HG03039 (cell line): ENCODE measurements around the gene ENTPD2.

Experiments used
- ATAC-seq: cut with Tn5 transposase; IDR thresholded peaks from one replicate; pipeline ENCODE4 v1.9.1; 2021; ENCODE audit warnings: mild to moderate bottlenecking, moderate library complexity; ENCODE audit not compliant: unreplicated experiment

ENTPD2 gene

GRCh38 chr9:137031904-137032640 is 21.8 kb downstream of the ENTPD2 start, which contains the start of gene FUT7:
FUT7 (minus strand) TSS chr9:137032088; CDS start chr9:137031991, 97 bp downstream.
- no peak for ATAC-seq

DNA sequence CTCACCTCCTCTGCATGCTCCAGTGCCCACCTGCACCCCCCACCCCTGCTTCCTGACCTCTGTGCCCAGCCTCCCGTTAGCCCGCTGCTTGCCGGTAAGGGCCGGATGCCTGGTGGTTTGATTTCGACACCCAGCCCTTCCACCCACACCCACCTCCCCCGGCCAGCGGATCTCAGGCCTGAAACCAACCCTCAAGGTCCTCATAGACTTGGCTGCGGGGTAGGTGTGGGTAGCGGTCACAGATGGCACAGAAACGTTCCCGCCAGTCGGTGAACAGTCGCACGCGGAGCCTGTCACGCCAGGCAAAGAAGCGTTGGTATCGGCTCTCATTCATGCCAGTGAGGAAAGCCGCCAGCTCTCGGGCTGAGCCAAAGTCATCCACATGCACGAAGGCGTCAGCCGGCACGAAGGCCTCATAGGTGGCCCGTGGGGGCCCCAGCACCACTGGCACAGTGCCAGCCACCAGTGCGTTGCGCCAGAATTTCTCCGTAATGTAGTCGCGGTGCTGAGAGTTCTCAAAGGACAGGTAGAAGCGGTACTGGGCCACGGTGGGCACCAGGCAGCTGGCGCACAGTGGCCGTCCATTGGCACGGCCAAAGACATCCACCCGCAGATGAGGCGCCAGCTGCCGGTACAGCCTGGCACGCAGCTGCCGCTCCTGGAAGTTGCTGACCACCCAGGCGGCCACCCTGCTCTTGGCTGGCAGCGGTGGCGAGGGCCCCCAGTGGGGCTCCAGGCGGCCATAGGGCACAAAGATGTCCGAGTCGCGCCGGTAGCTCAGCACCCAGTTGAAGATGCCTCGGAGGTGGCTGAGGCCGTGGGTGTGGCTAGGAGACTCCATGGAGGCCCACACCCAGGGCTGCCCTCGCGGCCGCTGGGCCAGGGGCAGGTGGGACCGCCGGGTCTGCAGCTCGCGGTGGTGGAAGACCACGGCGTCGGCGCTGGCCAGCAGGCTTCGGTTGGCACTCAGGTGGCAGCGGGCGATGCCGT is 23.0 kb downstream of the ENTPD2 start:
- ATAC-seq: no peak

DNA sequence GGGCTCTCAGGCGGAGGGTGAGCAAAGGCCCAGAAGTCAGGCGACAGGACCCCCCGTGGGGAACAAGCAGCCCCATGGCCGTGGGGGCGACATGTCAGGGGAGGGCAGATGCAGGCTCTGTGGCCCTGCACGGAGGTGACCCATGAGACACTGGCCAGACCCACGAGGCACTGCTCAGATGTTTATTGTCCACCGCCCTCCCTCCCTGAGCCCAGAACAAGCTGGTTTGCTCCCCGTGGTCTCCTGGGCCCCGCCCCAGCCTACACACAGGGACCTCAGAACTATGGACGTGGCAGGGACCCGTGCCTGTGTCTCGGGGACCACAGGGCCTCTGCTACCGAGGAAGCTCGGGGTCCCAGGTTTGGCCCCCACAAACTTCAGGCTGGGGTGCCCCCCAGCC is 23.9 kb downstream of the ENTPD2 start:
- ATAC-seq: no peak

DNA sequence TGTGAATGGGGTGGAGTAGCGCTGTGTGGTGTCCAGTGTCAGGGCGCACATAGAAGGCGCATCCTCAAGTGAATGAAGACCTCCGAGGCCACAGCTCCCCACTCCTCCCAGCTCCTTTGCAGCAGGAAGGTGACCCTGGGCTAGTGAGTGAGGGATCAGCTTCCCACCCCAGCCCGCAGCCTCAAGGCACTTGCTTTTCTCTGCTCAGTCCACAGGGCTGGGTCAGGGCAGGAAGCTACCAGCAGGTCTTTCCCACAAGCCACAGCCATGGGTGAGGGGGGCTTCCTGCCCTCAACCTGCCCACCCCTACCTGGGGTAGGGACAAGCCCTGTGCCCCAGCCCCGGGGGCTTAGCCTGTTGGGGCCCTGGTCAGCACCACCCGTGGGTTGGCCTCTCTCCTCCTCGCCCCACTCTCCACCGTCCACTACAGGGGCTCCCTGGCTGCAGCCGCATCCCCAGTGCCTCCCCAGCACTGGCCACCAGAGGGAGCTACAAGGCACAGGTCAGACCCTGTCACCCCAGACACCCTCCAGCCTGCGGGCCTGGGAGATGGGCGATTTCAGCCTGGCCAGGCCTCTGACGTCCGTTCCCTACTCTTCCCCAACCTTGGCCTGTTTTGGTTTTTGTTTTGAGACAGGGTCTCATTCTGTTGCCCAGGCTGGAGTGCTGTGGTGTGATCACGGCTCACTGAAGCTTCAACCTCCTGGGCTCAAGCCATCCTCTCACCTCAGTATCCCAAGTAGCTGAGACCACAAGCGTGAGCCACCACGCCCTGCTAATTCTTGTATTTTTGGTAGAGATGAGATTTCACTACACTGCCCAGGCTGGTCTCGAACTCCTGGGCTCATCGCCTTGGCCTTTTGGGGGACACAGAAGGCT is 24.6 kb downstream of the ENTPD2 start:
- no peak for ATAC-seq

DNA sequence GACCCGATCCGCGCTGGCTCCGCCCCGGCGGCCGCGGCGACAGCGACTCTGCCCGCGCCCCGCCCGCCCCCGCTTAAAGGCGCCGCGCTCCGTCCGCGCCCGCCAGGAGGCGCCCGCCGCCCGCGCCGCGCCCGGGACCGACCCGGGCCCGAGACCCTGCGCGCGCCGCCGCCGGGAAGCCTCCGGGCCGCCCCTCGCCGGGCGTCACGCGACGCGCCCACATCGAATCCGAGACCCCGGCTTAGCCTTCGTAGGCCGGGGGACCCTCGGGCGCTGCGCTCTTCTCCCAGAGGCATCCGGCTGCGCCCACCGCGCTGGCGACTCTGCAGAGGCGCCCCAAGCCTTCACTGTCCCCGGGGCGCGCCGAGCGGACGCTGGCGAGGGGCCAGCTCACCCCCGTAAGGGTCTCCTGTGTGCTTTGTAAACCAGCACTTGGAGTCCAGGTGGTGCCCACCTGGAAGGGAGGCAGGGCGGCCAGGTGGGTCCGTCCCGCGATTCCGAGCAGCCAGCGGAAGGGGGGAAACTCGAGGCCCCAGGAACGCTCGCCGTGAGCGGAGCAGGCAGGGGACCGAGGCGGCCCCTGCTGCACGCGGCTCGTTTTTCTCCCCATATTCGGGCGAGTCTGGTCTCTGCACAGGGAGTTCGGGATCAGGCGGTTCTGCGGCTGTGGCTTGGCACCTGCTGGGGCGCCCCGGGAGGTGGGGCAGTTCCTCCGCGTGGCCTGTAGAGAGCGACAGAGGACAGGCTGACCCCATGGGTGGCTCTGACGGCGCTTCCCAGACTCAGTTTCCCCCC is 25.4 kb downstream of the ENTPD2 start:
- no peak for ATAC-seq

DNA sequence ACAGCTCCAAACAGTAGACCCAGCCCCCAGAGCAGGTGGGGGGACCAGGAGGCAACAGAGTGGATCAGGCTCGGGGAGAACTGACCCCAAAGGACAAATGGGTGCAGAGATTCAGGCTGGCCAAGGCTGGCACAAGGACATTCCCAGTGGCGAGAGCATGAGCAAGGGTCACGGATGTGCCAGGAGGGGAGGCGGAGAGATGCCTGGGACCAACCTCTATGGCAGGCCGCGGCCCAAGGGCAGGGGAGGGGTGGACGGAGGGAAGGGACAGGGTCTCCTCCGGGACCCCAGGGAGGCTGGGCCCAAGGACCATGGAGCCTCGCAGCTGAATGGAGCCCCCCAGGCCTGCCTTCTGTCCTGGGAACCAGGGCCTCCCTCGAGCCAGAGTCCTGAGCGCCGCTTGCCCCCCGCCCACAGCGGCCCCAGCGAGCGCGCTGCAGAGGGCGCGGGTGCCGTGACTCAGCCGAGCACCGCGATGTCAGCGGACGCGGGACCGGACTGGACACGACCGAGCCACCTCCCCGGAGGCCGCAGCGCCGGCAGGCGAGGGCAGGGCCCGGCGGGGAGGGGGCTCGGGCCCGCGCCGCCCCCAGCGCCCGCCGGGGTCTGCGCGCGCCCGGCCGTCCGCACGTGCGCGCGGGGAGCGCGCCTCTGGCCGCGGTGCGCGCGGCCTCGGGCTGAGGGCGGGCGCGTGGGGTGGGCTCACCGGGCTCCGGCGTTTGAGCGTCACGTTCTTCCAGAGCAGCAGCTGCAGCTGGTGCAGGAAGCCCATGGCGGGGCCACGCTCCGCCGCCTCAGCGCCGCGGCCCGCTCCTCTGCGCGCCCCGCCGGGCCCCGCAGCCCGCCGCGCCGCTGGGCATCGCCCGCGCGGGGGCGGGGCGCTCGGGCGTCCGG is 26.2 kb downstream of the ENTPD2 start, which contains the start of gene ABCA2:
Gene ABCA2 (minus strand): TSS at position 869 of the 894 bp plus-strand sequence. CDS start 97 bp downstream, at position 772.
- no peak for ATAC-seq

DNA sequence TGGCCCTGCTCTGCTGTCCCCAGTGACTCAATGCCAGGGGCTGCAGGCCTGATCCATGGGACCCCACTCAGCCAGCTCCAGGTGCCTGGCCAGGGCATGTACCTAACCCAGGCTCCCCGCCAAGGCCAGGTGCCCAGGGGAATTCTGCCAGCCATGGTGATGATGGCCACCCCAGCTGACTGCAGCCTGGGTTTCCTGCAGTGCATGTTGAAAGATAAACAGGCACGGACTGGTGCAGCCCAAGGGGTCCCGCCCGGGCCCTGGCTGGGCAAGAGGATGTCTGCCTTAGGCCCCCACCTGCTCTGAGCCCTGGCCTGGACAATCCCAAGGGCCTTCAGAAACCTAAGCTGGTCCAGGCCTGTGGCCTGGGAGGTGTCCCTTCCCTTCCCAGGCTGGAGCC is 27.0 kb downstream of the ENTPD2 start:
- ATAC-seq: no peak

DNA sequence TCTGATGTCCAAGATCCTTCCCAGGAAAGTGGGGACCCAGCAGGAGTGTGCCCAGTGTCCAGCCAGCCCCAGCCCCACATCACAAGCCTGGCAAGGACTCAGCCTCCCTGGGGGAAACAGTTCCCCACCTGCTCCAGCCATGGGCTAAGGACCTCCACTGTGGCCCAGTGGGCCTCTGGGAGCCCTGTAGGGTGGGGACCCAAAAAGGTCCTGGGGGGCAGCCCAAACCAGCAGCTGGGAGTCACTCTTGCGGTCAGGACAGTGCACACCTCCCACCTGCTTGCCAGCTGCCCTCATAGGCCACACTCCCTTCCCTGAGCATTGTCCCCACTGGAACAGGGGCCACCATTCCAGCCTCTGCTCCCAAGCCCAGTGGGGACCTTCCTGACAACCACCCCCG is 27.5 kb downstream of the ENTPD2 start:
- ATAC-seq: no peak

- ATAC-seq: no peak
Observed at GRCh38 chr9:137025517-137025966, 28.3 kb downstream of the ENTPD2 start.

DNA sequence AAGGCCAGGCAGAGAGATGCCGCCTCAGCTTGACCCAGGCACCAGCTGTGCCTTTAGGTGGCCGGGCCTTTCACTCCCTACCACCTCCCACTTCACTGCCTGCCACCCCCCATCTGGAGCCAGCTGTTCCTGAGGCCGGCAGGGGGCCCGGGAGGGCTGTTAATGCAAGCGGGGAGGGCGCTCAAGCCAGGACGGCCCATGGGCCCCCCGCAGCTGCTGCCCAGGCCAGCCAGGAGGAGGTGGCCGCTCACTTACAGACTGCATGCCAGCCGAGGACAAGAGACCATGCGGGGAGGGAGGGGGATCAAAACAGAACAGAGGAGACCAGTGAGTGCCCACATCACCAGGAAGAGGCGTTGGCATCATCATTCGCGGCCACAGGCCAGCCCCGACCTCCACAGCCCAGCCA is 30.3 kb downstream of the ENTPD2 start:
- ATAC-seq: no peak

DNA sequence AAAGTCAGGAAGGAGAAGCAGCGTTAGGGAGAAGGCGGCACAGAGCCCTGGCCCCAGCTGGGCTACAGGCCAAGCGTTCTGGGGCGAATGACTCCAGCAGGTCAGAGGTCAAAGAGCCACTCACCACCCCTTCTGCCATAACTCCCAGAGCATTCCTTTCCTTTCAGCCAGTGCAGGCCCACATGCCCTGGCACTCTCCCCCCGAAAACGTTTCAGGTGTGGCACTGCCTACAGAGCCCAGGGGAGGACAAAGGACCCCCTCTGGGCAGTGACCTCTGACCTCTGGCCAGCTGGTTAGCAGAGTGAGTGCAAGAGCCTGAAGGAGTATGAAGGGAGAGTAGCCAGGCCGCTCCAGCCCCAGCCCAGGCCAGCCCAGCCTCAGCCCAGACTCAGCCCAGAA is 30.7 kb downstream of the ENTPD2 start:
- ATAC-seq: no peak

- ATAC-seq: no peak
Observed at GRCh38 chr9:137022662-137023008, 31.2 kb downstream of the ENTPD2 start.

DNA sequence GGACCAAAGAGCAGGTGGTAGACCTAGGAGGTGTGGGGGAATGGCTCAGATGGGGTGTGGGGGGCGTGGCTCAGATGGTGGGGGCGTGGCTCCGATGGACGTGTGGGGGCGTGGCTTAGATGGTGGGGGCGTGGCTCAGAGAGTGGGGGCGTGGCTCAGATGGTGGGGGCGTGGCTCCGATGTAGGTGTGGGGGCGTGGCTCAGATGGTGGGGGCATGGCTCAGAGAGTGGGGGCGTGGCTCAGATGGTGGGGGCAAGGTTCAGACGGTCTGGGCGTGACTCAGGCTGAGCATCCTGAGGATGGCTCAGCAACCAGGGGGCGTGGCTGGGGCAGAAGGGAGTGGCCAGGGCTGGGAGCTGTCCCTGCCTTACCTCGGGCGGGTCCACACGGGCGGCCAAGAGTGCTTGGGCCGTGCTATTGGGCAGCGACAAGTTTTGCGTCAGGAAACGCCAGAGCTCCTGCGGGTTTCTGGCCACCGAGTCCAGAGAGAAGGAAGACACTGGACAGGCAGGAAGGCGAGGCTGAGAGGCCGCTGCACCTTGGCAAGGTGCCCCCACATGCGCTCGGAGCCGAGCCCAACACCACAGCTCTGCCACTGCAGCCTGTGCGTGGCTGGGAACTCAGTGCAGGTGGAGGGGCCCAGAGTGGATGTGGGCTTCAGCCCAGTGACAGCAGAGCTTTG is 31.7 kb downstream of the ENTPD2 start:
- ATAC-seq: no peak

DNA sequence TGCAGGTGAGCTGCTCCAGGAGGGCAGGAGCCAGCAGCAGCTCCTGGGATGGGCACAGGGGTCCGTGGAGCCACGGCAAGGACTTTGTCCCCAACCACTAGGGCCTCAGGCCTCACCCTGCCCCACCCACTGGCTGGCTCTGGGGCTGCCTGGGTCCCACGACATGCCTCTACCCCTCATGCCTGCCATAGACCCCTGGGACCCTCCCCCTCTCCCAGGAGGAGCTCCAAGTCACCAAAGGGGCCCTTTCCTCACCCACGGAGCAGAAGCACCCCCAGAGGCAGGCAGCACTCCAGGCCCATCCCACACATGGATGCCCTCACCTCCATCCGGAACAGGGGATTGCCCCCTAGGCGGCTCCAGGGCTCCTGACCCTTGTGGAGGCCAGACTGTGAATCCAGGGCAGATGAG is 32.3 kb downstream of the ENTPD2 start:
- no peak for ATAC-seq

- no peak for ATAC-seq
Observed at GRCh38 chr9:137020771-137021567, 32.9 kb downstream of the ENTPD2 start.

GRCh38 chr9:137019891-137020683 is 33.8 kb downstream of the ENTPD2 start:
- no peak for ATAC-seq
